HepG2 (cell line): ENCODE results near the gene ASCL2.

Source experiments
- ARNTL ChIP-seq: sonication (generic); formaldehyde crosslinking; IDR thresholded peaks from 2 replicates; pipeline ENCODE4 v1.4.0; 2020; ENCODE audit warnings: mild to moderate bottlenecking, missing genetic modification reagents
- CHCHD3 ChIP-seq: sonication (generic); formaldehyde crosslinking; IDR thresholded peaks from 2 replicates; pipeline ENCODE4 v1.8.0; 2022; ENCODE audit warnings: mild to moderate bottlenecking, missing genetic modification reagents, moderate library complexity
- CTCF ChIP-seq: sonication (generic); formaldehyde crosslinking; IDR thresholded peaks from 2 replicates; pipeline ENCODE4 v1.5.0; 2020; ENCODE audit warnings: mild to moderate bottlenecking, missing genetic modification reagents, moderate library complexity
- FOXK2 ChIP-seq: fragments of 450-650 bp; IDR thresholded peaks from 2 replicates; pipeline ENCODE4 v1.6.1; 2016
- KDM1A ChIP-seq: IDR thresholded peaks from 2 replicates; pipeline ENCODE4 v1.6.1; 2016; ENCODE audit warnings: missing compliant biosample characterization
- ZKSCAN1 ChIP-seq: fragments of 150-350 bp; IDR thresholded peaks from 2 replicates; pipeline ENCODE4 v1.6.1; 2014; ENCODE audit warnings: low read length
- ZNF558 ChIP-seq: sonication (generic); formaldehyde crosslinking; IDR thresholded peaks from 2 replicates; pipeline ENCODE4 v1.9.0; 2022; ENCODE audit warnings: mild to moderate bottlenecking, missing genetic modification reagents, borderline replicate concordance
- TF ChIP-seq, protein P1 (sequence below): sonication (generic); formaldehyde crosslinking; IDR thresholded peaks from 2 replicates; pipeline ENCODE4 v1.4.0; 2020; ENCODE audit warnings: mild to moderate bottlenecking, missing genetic modification reagents

- TF ChIP-seq CTCF (CRISPR knock-in tag): no peak
- no peak for TF ChIP-seq ZNF558
- no peak for TF ChIP-seq ZKSCAN1
- TF ChIP-seq KDM1A (CRISPR knock-in tag): no peak
- TF ChIP-seq ARNTL (CRISPR knock-in tag): no peak
- TF ChIP-seq, protein P1, sequence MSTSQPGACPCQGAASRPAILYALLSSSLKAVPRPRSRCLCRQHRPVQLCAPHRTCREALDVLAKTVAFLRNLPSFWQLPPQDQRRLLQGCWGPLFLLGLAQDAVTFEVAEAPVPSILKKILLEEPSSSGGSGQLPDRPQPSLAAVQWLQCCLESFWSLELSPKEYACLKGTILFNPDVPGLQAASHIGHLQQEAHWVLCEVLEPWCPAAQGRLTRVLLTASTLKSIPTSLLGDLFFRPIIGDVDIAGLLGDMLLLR (CRISPR knock-in tag): no peak
- TF ChIP-seq FOXK2: no peak
- no peak for TF ChIP-seq CHCHD3
These were observed at the start of gene ASCL2 for GRCh38 chr11:2270322-2271076.
